Progenitor cell of endocrine pancreas (in vitro differentiated cells): ENCODE results near the gene CZIB. TPM values are rescaled to one million over a fixed set of nuclear protein-coding genes. Genes with fewer than 3 reads are reported as not detected.

Experiments used
- DNase-seq: peaks from one replicate; pipeline ENCODE4 v3.0.0; 2021; ENCODE audit warnings: low spot score; ENCODE audit not compliant: unreplicated experiment
- H3K27ac Mint-ChIP-seq: 2 replicates; pipeline ENCODE4 v1.8.0; 2021; ENCODE audit warnings: mild to moderate bottlenecking, moderate library complexity, mixed read lengths
- H3K27me3 Mint-ChIP-seq: 2 replicates; pipeline ENCODE4 v1.8.0; 2021; ENCODE audit warnings: mixed read lengths
- H3K36me3 Mint-ChIP-seq: 2 replicates; pipeline ENCODE4 v1.8.0; 2022; ENCODE audit warnings: mixed read lengths; ENCODE audit not compliant: insufficient read depth
- H3K4me1 Mint-ChIP-seq: 2 replicates; pipeline ENCODE4 v1.8.0; 2021; ENCODE audit warnings: low read depth, mixed read lengths
- H3K4me3 Mint-ChIP-seq: 2 replicates; pipeline ENCODE4 v1.8.0; 2021; ENCODE audit warnings: low read depth, mild to moderate bottlenecking, moderate library complexity, mixed read lengths
- H3K9me3 Mint-ChIP-seq: 2 replicates; pipeline ENCODE4 v1.8.0; 2021; ENCODE audit warnings: low read depth, mixed read lengths
- total RNA-seq: library from RNA; stranded (reverse); gene quantifications from 2 replicates; pipeline ENCODE4 v1.2.1, GENCODE V29; 2021
- TF ChIP-seq, protein P1 (sequence below): fragments of 200-600 bp; sonication (generic); IDR thresholded peaks from one replicate; pipeline ENCODE4 v1.5.0; 2021; ENCODE audit warnings: antibody characterized with exemption, mild to moderate bottlenecking; ENCODE audit not compliant: unreplicated experiment

Gene CZIB
- total RNA-seq, 1 donor from 2014 or later = 61.0 TPM

DNA sequence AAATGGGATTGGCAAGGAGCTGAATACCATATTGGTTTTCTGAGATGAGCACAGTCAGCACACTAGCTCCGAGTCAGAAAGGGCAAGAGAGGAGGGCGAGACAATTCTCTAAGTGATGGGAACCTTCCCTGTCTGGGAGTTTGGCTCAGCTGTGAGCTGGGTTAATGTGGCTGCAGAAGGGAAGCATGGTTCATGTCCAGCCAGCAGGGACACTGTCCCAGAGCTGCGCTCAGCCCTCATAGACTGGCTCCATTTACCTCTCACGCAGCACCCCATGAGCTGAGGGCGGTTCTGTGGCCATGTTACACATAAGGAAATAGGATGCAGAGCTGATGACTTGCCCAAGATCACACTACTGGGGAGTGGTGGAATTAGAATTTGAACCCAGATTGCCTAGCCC, 39.5 kb downstream of the CZIB start:
- H3K27me3 Mint-ChIP-seq = peaks cover 41% of the 10 kb centered on the region
- peaks cover 7% of the 10 kb centered on the region for H3K4me1 Mint-ChIP-seq
- DNase-seq = no peak
- TF ChIP-seq, protein P1, sequence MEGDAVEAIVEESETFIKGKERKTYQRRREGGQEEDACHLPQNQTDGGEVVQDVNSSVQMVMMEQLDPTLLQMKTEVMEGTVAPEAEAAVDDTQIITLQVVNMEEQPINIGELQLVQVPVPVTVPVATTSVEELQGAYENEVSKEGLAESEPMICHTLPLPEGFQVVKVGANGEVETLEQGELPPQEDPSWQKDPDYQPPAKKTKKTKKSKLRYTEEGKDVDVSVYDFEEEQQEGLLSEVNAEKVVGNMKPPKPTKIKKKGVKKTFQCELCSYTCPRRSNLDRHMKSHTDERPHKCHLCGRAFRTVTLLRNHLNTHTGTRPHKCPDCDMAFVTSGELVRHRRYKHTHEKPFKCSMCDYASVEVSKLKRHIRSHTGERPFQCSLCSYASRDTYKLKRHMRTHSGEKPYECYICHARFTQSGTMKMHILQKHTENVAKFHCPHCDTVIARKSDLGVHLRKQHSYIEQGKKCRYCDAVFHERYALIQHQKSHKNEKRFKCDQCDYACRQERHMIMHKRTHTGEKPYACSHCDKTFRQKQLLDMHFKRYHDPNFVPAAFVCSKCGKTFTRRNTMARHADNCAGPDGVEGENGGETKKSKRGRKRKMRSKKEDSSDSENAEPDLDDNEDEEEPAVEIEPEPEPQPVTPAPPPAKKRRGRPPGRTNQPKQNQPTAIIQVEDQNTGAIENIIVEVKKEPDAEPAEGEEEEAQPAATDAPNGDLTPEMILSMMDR = no peak
- H3K4me3 Mint-ChIP-seq = no peak overlapping the region
- H3K36me3 Mint-ChIP-seq = no peaks in the 10 kb centered on the region
- no peak overlapping the region for H3K27ac Mint-ChIP-seq
- no peaks in the 10 kb centered on the region for H3K9me3 Mint-ChIP-seq

DNA sequence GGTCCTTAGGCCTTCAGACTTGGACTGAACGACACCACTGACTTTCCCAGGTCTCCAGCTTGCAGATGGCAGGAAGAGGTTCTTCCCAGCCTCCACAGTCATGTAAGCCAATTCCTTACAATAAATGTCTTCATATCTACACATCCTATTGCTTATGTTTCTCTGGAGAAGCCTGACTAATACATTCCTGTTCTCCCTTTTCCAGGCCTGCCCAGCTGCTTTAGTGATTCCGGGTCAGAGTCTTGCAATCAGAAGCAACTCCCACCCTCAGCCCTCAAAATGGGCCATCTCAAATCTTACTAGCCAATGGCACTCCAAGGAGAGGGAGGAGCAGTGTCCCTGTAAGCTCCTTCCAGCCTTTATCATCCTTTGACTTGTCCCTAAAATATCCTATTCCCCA, 40.2 kb downstream of the CZIB start:
- H3K4me3 Mint-ChIP-seq = no peak overlapping the region
- H3K4me1 Mint-ChIP-seq = peaks cover 7% of the 10 kb centered on the region
- no peaks in the 10 kb centered on the region for H3K9me3 Mint-ChIP-seq
- TF ChIP-seq, protein P1 = no peak
- H3K36me3 Mint-ChIP-seq = no peaks in the 10 kb centered on the region
- H3K27me3 Mint-ChIP-seq = peaks cover 48% of the 10 kb centered on the region
- no peak overlapping the region for H3K27ac Mint-ChIP-seq
- no peak for DNase-seq

DNA sequence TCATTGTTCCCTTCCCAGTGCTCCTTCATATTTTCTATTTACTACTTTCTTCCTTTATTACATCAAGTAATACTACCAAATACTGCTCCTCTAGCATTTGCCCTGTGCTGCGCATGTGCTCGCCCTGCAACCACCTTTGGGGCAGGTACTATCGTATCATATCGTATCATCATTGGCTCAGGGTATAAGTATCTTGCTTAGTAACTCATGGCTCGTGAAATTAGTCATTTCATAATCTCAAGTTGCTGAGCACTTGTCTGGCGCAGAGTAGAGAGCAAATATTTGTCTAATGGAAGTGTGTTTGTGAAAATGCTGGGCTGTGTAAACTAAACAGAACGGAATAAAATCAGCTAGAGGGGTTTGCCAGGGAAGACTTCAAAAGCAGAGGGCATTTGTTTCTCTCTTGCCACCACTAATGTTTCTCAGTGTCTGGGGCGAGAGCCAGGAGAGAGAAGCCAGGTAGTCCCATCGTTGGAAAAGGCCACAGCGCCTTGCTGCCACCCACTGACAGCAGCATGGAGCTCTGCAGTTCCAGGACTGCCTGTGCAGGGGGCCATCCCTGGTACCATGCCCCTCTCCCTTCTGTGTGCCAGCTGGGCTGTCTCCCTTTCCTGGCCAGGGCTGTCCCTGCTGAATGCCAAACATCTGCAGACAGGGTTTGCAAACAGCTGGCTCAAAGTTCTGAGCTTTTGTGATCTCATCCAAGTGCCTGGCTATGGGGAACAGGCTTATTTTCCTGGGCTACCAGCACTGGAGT, 43.8 kb downstream of the CZIB start:
- H3K4me3 Mint-ChIP-seq = no peak overlapping the region
- H3K27me3 Mint-ChIP-seq = peaks cover 80% of the 10 kb centered on the region
- H3K36me3 Mint-ChIP-seq = no peaks in the 10 kb centered on the region
- peaks cover 7% of the 10 kb centered on the region for H3K4me1 Mint-ChIP-seq
- no peaks in the 10 kb centered on the region for H3K9me3 Mint-ChIP-seq
- no peak for DNase-seq
- TF ChIP-seq, protein P1 = no peak
- no peak overlapping the region for H3K27ac Mint-ChIP-seq

DNA sequence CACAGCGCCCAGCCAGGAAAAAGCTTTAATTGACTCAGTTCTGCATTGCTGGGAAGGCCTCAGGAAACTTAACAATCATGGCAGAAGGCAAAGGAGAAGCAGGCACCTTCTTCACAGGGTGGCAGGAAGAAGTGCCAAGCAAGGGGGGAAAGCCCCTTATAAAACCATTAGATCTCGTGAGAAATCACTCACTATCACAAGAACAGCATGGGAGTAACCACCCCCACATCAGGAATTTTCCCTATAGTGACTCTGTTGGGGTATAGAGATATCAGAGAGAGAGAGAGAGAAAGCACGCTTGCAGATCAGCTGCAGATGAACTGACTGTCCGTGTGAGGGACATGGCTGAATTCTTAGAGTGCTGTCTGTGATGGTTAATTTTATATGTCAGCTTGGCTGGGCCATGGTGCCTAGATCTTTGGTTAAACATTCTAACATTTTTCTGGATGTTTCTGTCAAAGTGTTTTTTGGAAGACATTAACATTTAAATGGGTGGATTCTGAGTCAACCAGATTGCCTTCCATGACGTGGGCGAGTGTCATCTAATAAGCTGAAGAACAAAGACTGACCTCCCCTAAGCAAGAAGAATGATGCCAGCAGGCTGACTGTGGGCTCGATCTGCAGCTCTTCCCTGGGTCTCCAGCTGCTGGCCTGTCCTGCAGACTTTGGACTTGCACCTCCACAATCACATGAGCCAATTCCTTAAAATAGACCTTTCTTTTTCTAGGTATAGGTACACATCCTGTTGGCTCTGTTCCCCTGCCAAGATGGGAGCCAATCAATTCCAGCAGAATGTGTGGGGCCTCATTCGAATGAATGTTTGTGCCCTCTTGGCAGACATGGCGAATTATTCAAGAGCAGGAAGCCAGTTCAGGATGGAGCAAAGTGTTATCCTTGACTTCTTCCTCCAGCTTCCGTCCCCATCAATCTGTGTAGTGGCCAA, 45.2 kb downstream of the CZIB start:
- TF ChIP-seq, protein P1 = no peak
- peaks cover 7% of the 10 kb centered on the region for H3K4me1 Mint-ChIP-seq
- H3K27me3 Mint-ChIP-seq = peaks cover 76% of the 10 kb centered on the region
- H3K9me3 Mint-ChIP-seq = no peaks in the 10 kb centered on the region
- H3K27ac Mint-ChIP-seq = no peak overlapping the region
- no peak overlapping the region for H3K4me3 Mint-ChIP-seq
- DNase-seq = no peak
- no peaks in the 10 kb centered on the region for H3K36me3 Mint-ChIP-seq

DNA sequence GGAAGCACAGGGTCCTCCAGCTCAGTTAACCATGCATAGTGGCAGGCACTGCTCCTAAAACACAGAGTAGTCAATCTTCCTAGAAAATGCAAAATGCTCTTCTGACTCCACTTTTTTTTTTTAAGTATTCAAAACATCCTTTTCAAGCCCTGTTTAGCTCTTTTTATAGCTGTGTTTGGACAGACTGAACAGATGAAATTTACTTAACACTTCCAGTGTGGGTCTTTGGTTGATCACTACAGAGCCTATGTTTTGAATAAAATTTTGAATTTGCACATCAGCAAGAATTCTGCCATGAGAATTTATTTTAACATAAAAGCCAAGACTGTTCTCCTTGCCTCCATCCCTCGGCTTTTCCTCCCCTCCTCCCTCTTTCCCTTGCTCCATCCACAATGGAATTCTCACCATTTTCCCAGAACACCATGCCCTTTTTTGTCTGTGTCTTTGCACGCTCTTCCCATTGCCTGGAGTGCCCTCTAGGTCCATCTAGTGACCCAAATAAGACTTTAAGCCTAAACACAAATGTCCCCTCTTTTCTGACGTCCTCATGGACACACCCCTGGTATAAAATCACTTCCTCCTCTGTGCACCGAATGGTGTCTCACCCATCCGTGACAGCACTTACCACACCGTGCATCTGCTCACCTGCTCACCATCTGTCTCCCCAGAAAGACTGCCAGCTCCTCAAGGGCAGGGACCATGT, 47.9 kb downstream of the CZIB start:
- TF ChIP-seq, protein P1 = peak; percentile 10
- H3K36me3 Mint-ChIP-seq = no peaks in the 10 kb centered on the region
- H3K4me1 Mint-ChIP-seq = peaks cover 7% of the 10 kb centered on the region
- no peak for DNase-seq
- no peak overlapping the region for H3K4me3 Mint-ChIP-seq
- H3K27me3 Mint-ChIP-seq = peaks cover 69% of the 10 kb centered on the region
- H3K27ac Mint-ChIP-seq = no peak overlapping the region
- H3K9me3 Mint-ChIP-seq = no peaks in the 10 kb centered on the region
